Type B pancreatic cell (in vitro differentiated cells): ENCODE data around the gene RBM14. TPM values are rescaled to one million over a fixed set of nuclear protein-coding genes. Genes with fewer than 3 reads are reported as not detected.
"Not testable (repeated sequence)": the region's sequence is repeated elsewhere in the genome, so short reads cannot be mapped to it uniquely, and the experiment has no call there.

Source experiments
- DNase-seq: peaks from one replicate; pipeline ENCODE4 v3.0.0; 2021; ENCODE audit warnings: mixed read lengths; ENCODE audit not compliant: unreplicated experiment; ENCODE audit errors: extremely low spot score
- H3K27ac Mint-ChIP-seq: 2 replicates; pipeline ENCODE4 v1.8.0; 2021; ENCODE audit warnings: mild to moderate bottlenecking, mixed read lengths
- H3K27me3 Mint-ChIP-seq: 2 replicates; pipeline ENCODE4 v1.8.0; 2021; ENCODE audit warnings: mixed read lengths
- H3K36me3 Mint-ChIP-seq: 2 replicates; pipeline ENCODE4 v1.8.0; 2021; ENCODE audit warnings: mixed read lengths
- H3K4me1 Mint-ChIP-seq: one replicate; pipeline ENCODE4 v1.8.0; 2021; ENCODE audit warnings: mixed read lengths; ENCODE audit not compliant: unreplicated experiment
- H3K4me3 Mint-ChIP-seq: 2 replicates; pipeline ENCODE4 v1.8.0; 2021; ENCODE audit warnings: mild to moderate bottlenecking, mixed read lengths
- H3K9me3 Mint-ChIP-seq: 2 replicates; pipeline ENCODE4 v1.8.0; 2021; ENCODE audit warnings: mixed read lengths
- total RNA-seq: library from RNA; stranded (reverse); gene quantifications from 2 replicates; pipeline ENCODE4 v1.2.1, GENCODE V29; 2021; ENCODE audit warnings: low replicate concordance
- TF ChIP-seq, protein P1 (sequence below): fragments of 200-600 bp; sonication (generic); conservative IDR thresholded peaks from 2 replicates; pipeline ENCODE4 v1.5.0; 2021; ENCODE audit warnings: antibody characterized with exemption, mild to moderate bottlenecking

Gene RBM14
- total RNA-seq, 1 donor from 2014 or later, result 128 TPM

DNA sequence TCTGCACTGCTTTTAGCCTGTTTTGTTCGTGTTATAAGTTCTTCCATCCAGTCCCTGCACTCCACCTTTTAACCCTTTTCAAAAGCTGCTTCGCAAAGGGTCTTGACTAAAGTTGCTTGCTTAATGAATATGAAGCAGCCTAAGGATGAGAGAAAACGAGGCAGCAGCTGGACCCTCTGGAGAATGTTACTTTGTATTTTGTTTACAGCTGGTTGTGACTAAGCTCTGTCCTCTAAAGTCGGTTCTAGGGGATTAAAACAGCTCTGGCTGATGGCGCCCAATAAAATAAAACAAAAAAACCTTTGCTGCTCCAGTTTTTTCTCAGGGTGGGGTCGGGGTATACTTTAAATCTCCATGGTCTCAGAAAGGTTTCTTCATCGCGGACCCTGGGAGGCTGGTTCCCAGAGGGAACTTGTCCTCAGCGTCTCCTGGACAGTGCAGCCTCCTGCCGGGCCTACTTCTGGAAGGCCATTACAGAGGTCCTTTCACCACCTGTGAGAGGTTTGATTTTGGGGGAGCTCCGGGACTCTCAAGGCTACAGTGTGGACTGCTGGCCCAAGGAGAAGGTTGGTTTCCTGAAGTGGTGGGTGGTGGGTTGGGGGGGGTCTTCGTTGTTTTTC lies 21.2 kb downstream of the RBM14 start:
- Mint-ChIP-seq H3K27me3 (no peaks in the 10 kb centered on the region), H3K9me3 (no peaks in the 10 kb centered on the region), H3K4me3 (peak overlapping the region; percentile 99), H3K27ac (peak overlapping the region; percentile 99), H3K4me1 (peaks cover 40% of the 10 kb centered on the region), H3K36me3 (peaks cover 36% of the 10 kb centered on the region)
- TF ChIP-seq, protein P1, sequence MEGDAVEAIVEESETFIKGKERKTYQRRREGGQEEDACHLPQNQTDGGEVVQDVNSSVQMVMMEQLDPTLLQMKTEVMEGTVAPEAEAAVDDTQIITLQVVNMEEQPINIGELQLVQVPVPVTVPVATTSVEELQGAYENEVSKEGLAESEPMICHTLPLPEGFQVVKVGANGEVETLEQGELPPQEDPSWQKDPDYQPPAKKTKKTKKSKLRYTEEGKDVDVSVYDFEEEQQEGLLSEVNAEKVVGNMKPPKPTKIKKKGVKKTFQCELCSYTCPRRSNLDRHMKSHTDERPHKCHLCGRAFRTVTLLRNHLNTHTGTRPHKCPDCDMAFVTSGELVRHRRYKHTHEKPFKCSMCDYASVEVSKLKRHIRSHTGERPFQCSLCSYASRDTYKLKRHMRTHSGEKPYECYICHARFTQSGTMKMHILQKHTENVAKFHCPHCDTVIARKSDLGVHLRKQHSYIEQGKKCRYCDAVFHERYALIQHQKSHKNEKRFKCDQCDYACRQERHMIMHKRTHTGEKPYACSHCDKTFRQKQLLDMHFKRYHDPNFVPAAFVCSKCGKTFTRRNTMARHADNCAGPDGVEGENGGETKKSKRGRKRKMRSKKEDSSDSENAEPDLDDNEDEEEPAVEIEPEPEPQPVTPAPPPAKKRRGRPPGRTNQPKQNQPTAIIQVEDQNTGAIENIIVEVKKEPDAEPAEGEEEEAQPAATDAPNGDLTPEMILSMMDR, result no peak
- DNase-seq, result no peak

DNA sequence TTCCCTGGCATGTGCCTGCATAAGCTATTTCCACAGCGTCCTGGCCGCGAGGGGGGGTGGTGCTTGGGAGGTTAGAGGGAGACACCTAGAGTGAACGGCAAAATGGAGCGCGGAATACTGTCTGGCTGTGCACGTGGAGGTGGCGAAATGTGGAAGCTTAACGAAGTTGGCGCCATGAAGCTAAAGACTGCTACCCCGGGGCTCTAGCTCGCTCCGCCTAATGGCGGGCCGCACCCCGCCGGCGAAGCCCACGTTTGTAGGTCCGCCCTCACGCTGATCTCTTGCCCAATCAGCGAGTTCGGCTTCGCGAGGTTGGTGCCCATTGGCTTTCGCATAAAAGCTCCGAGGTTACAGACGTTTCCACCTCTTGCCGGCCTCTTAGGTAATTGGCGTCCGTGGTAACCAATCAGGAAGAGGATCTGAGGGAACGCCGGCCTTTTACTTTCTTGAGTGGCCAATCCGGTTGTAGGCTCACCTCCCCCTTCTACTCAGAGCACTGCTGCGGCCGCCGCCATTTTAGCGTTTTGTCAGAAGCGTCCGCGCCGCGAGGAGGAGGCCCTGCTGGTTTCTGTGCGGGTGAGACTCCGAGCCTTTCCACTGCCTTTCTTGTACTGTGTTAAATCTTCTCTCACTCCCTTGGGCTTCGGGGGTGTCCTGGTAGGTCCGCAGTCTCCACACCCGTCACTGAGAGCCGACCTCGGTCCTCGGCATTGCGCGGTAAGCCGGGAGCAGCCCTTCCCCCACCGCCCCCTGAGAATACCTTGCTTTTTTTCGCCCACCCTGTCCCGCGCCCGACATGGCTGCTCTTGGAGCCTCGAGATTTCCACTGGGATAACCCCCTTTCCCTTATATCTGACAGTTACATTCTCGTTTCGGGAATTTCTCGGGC lies 22.0 kb downstream of the RBM14 start, which contains the start of gene RBM4:
Gene RBM4 (plus strand): TSS at position 527 of the 889 bp plus-strand sequence. CDS start 1,009 bp downstream, outside the sequence.
- H3K36me3 Mint-ChIP-seq, result peaks cover 44% of the 10 kb centered on the region
- no peaks in the 10 kb centered on the region for H3K27me3 Mint-ChIP-seq
- TF ChIP-seq, protein P1, result peak; percentile 17
- H3K4me1 Mint-ChIP-seq, result peaks cover 48% of the 10 kb centered on the region
- no peaks in the 10 kb centered on the region for H3K9me3 Mint-ChIP-seq
- peak within 1 kb of the TSS; percentile 99 for H3K27ac Mint-ChIP-seq
- DNase-seq, result peak; percentile 96
- H3K4me3 Mint-ChIP-seq, result peak within 1 kb of the TSS; percentile 99

DNA sequence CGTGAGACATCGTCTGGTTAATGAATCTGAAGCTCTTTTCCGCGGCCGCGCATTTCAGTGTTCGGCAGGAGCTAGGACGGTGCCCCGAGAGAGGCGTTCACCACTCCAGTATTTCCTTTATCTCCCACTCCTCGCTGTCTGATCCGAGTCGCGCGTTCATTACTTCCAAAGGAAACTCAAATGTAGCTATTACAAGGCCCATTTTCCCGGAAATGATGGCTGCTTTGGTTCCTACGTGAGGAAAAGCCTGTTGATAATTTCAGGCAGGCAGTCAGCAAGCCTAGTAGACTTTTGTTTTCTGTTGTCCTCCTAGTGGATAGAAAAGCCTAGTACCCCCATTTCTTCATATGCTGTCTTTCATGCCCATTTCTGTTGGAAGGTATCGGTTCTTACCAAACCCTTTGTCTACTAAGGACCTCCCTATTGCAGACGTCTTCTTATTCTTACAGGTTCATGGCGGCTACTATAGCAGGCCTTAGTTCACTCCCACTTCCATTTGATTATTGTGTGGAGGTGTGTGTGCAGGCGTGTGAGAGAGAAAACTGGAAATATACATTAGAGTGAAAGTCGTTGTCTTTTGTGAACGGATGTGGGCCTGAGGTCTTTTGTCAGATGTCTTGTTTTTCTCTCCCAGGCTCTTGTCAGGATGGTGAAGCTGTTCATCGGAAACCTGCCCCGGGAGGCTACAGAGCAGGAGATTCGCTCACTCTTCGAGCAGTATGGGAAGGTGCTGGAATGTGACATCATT lies 22.8 kb downstream of the RBM14 start:
- Mint-ChIP-seq H3K27me3 (no peaks in the 10 kb centered on the region), H3K27ac (peak overlapping the region; percentile 99), H3K4me3 (peak overlapping the region; percentile 99), H3K36me3 (peaks cover 46% of the 10 kb centered on the region), H3K9me3 (no peaks in the 10 kb centered on the region), H3K4me1 (peaks cover 52% of the 10 kb centered on the region)
- no peak for DNase-seq
- TF ChIP-seq, protein P1, result peak; percentile 45

DNA sequence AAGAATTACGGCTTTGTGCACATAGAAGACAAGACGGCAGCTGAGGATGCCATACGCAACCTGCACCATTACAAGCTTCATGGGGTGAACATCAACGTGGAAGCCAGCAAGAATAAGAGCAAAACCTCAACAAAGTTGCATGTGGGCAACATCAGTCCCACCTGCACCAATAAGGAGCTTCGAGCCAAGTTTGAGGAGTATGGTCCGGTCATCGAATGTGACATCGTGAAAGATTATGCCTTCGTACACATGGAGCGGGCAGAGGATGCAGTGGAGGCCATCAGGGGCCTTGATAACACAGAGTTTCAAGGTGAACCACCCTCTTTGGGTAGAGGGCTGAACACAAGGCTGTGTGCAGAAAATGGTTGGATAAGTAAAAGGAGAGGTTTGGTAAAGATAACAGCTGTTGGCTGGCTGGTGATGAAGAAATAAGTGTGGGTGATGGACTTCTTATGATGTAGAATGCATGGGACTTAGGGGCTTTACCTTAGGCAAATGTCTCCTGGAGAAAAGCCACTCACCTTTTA lies 23.4 kb downstream of the RBM14 start:
- not testable (repeated sequence) for H3K9me3 Mint-ChIP-seq, H3K27me3 Mint-ChIP-seq, DNase-seq
- Mint-ChIP-seq H3K27ac (peak overlapping the region; percentile 99), H3K4me3 (peak overlapping the region; percentile 99), H3K36me3 (peaks cover 46% of the 10 kb centered on the region), H3K4me1 (peaks cover 54% of the 10 kb centered on the region)

DNA sequence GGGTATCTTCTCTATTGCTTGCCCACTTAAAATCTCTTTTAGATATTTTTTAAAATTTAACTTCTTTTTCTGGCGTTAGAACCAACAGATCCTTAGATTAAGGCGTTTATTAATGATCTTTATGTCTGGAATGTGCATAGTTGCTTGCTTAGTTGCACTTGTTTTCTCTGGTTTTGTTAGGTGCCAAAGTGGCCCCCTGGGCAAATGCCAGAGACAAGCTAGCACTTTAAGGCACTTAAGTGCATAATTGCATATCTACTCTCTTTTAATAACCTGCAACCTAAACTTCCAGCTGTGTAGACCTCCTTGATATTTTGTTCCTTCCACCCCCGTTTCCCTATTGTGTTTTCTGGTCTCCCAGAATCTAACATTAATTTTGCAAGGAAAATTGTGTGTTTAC lies 25.4 kb downstream of the RBM14 start:
- Mint-ChIP-seq H3K4me1 (peaks cover 59% of the 10 kb centered on the region), H3K27me3 (no peaks in the 10 kb centered on the region), H3K36me3 (peaks cover 61% of the 10 kb centered on the region), H3K27ac (peak overlapping the region; percentile 5), H3K4me3 (peak overlapping the region; percentile 99), H3K9me3 (no peaks in the 10 kb centered on the region)
- DNase-seq, result no peak
- TF ChIP-seq, protein P1, result no peak
